Measurements from ENCODE around the gene PLEKHH2. TPM values are rescaled to one million over a fixed set of nuclear protein-coding genes. Genes with fewer than 3 reads are reported as not detected.
A peak's percentile ranks its signal among the peaks of the same experiment; 100 is the strongest.

Gene PLEKHH2
- total RNA-seq, 1 experiment from 2014 or later = 1.2 TPM

GRCh38 chr2:43748333-43748732 is 111.3 kb downstream of the PLEKHH2 start:
- in situ Hi-C loops (cut with HindIII; ENCODE audit: low sequenced_read_pairs) = no loop called here

GRCh38 chr2:43749583-43749982 is 112.5 kb downstream of the PLEKHH2 start:
- in situ Hi-C loops (cut with HindIII; ENCODE audit: low sequenced_read_pairs) = no loop called here
- DNase-seq (ENCODE audit: low spot score) = peak; percentile 43

More at GRCh38 chr2:43748333-43748732, 111.3 kb downstream of the PLEKHH2 start:
- DNase-seq (ENCODE audit: low spot score) = no peak

GRCh38 chr2:43751476-43751990 is 114.5 kb downstream of the PLEKHH2 start:
- no peak for DNase-seq (ENCODE audit: low spot score)
- in situ Hi-C loops (cut with HindIII; ENCODE audit: low sequenced_read_pairs) = no loop called here

GRCh38 chr2:43752302-43752701 is 115.2 kb downstream of the PLEKHH2 start:
- DNase-seq (ENCODE audit: low spot score) = no peak
- in situ Hi-C loops (cut with HindIII; ENCODE audit: low sequenced_read_pairs) = no loop called here

- DNase-seq (ENCODE audit: low spot score) = no peak
- in situ Hi-C loops (cut with HindIII; ENCODE audit: low sequenced_read_pairs) = no loop called here
These were observed 117.1 kb downstream of the PLEKHH2 start for GRCh38 chr2:43754180-43754579.

- in situ Hi-C loops (cut with HindIII; ENCODE audit: low sequenced_read_pairs) = no loop called here
- DNase-seq (ENCODE audit: low spot score) = no peak
These were observed 121.7 kb downstream of the PLEKHH2 start for GRCh38 chr2:43758739-43759138.

- in situ Hi-C loops (cut with HindIII; ENCODE audit: low sequenced_read_pairs) = no loop called here
- DNase-seq (ENCODE audit: low spot score) = no peak
These were observed 122.1 kb downstream of the PLEKHH2 start for GRCh38 chr2:43759195-43759594.

- in situ Hi-C loops (cut with HindIII; ENCODE audit: low sequenced_read_pairs) = no loop called here
- no peak for DNase-seq (ENCODE audit: low spot score)
These were observed 125.2 kb downstream of the PLEKHH2 start for GRCh38 chr2:43762286-43762685.

- in situ Hi-C loops (cut with HindIII; ENCODE audit: low sequenced_read_pairs) = no loop called here
- no peak for DNase-seq (ENCODE audit: low spot score)
These were observed 126.0 kb downstream of the PLEKHH2 start for GRCh38 chr2:43763091-43763490.

GRCh38 chr2:43764086-43764705 is 127.1 kb downstream of the PLEKHH2 start:
- no peak for DNase-seq (ENCODE audit: low spot score)
- in situ Hi-C loops (cut with HindIII; ENCODE audit: low sequenced_read_pairs) = no loop called here

- in situ Hi-C loops (cut with HindIII; ENCODE audit: low sequenced_read_pairs) = no loop called here
- DNase-seq (ENCODE audit: low spot score) = no peak
These were observed 128.9 kb downstream of the PLEKHH2 start for GRCh38 chr2:43766006-43766405.

- DNase-seq (ENCODE audit: low spot score) = peak; percentile 95
- in situ Hi-C loops (cut with HindIII; ENCODE audit: low sequenced_read_pairs) = no loop called here
These were observed 137.0 kb downstream of the PLEKHH2 start, which contains the start of gene DYNC2LI1 for GRCh38 chr2:43773876-43774613. Gene DYNC2LI1, plus strand, starts transcription at chr2:43774039. Its CDS starts 100 bp downstream, at chr2:43774139.

GRCh38 chr2:43774617-43775016 is 137.6 kb downstream of the PLEKHH2 start:
- DNase-seq (ENCODE audit: low spot score) = peak; percentile 12
- in situ Hi-C loops (cut with HindIII; ENCODE audit: low sequenced_read_pairs) = no loop called here

GRCh38 chr2:43776324-43776723 is 139.3 kb downstream of the PLEKHH2 start:
- DNase-seq (ENCODE audit: low spot score) = no peak
- in situ Hi-C loops (cut with HindIII; ENCODE audit: low sequenced_read_pairs) = no loop called here

GRCh38 chr2:43777306-43777926 is 140.4 kb downstream of the PLEKHH2 start:
- in situ Hi-C loops (cut with HindIII; ENCODE audit: low sequenced_read_pairs) = no loop called here
- DNase-seq (ENCODE audit: low spot score) = no peak

- no peak for DNase-seq (ENCODE audit: low spot score)
- in situ Hi-C loops (cut with HindIII; ENCODE audit: low sequenced_read_pairs) = no loop called here
These were observed 141.2 kb downstream of the PLEKHH2 start for GRCh38 chr2:43778233-43778632.

- DNase-seq (ENCODE audit: low spot score) = no peak
- in situ Hi-C loops (cut with HindIII; ENCODE audit: low sequenced_read_pairs) = no loop called here
These were observed 150.8 kb downstream of the PLEKHH2 start for GRCh38 chr2:43787895-43788294.

GRCh38 chr2:43788646-43789045 is 151.6 kb downstream of the PLEKHH2 start:
- in situ Hi-C loops (cut with HindIII; ENCODE audit: low sequenced_read_pairs) = no loop called here

GRCh38 chr2:43790147-43790546 is 153.1 kb downstream of the PLEKHH2 start:
- no peak for DNase-seq (ENCODE audit: low spot score)
- in situ Hi-C loops (cut with HindIII; ENCODE audit: low sequenced_read_pairs) = no loop called here

More at GRCh38 chr2:43788646-43789045, 151.6 kb downstream of the PLEKHH2 start:
- no peak for DNase-seq (ENCODE audit: low spot score)

Data from G401 (cell line).